K562 (cell line): Measurements from ENCODE around the gene RGS9. TPM values are rescaled to one million over a fixed set of nuclear protein-coding genes. Genes with fewer than 3 reads are reported as not detected.

Experiments used
- ATF4 ChIP-seq: fragments of 450-650 bp; formaldehyde crosslinking; IDR thresholded peaks from 2 replicates; pipeline ENCODE4 v1.4.0; 2022; ENCODE audit warnings: mild to moderate bottlenecking, moderate library complexity
- CEBPZ ChIP-seq: fragments of 150-350 bp; IDR thresholded peaks from 2 replicates; pipeline ENCODE4 v1.6.1; 2014; ENCODE audit warnings: low read depth, mild to moderate bottlenecking, low read length, borderline replicate concordance
- CTBP1 ChIP-seq: fragments of 450-650 bp; IDR thresholded peaks from 2 replicates; pipeline ENCODE4 v1.6.1; 2016; ENCODE audit warnings: borderline replicate concordance
- ETS1 ChIP-seq: conservative IDR thresholded peaks from 2 replicates; pipeline ENCODE4 v1.6.1; 2011; ENCODE audit warnings: low read depth, mild to moderate bottlenecking, low read length; ENCODE audit not compliant: control insufficient read depth
- PYGO2 ChIP-seq: fragments of 450-650 bp; IDR thresholded peaks from 2 replicates; pipeline ENCODE4 v1.6.1; 2016; ENCODE audit warnings: mild to moderate bottlenecking, missing genetic modification characterization, moderate library complexity, missing compliant biosample characterization
- SMC3 ChIP-seq: conservative IDR thresholded peaks from 2 replicates; pipeline ENCODE4 v1.6.1; 2011; ENCODE audit warnings: low read depth, low read length, improper control_type of control experiment; ENCODE audit not compliant: insufficient read depth
- ZNF121 ChIP-seq: sonication (generic); formaldehyde crosslinking; conservative IDR thresholded peaks from 2 replicates; pipeline ENCODE4 v1.8.0; 2022; ENCODE audit warnings: missing genetic modification reagents
- ZNF24 ChIP-seq: fragments of 450-650 bp; IDR thresholded peaks from 2 replicates; pipeline ENCODE4 v1.6.1; 2016
- ZNF512 ChIP-seq: IDR thresholded peaks from 2 replicates; pipeline ENCODE4 v1.6.1; 2016; ENCODE audit warnings: missing genetic modification characterization, missing compliant biosample characterization
- polyA plus RNA-seq, 8 experiments: library from polyadenylated mRNA; depleted of rRNA in 4 of 8; stranded (reverse) in 5 of 8; unstranded in 3 of 8; fragments of >200 nt; fragmentation: Nextera tagmentation in 2 of 8; fragmentation: Illumina TruSeq in 1 of 8; extraction: Ambion mirVana in 2 of 8; extraction: Trizol in 1 of 8; gene quantifications; 2 replicates each; pipeline versions ENCODE4 v1.2.1 to v1.2.3, GENCODE V29; 2011 to 2014; ENCODE audit warnings: inconsistent platforms in 1 of 8, missing spikeins in 1 of 8
- total RNA-seq, 7 experiments: library from RNA; depleted of rRNA in 6 of 7; stranded (reverse); fragments of >200 nt in 6 of 7; fragmentation: Illumina TruSeq in 2 of 7; extraction: Trizol in 2 of 7; gene quantifications; 2 replicates each; pipeline versions ENCODE4 v1.2.1 to v1.2.3, GENCODE V29; 2011 to 2021; ENCODE audit warnings: low replicate concordance in 1 of 7

RGS9 gene
- total and polyA plus RNA-seq, 9 of the 15 experiments (the other 6 are each of a cell fraction or from before 2014, with no cell fraction given): 0.18 to 1.4 (median 0.55) TPM

- TF ChIP-seq SMC3 (peak; percentile 75), PYGO2 (tag) (no peak), ATF4 (no peak), ETS1 (no peak), CTBP1 (peak; percentile 17; the same call in 1 of the 2 replicates), ZNF512 (tag) (no peak), CEBPZ (no peak), ZNF121 (CRISPR knock-in tag) (no peak), ZNF24 (no peak)
- TF ChIP-seq, all 486 proteins: peak for 17
Measured at GRCh38 chr17:65198653-65199382, 61.6 kb downstream of the RGS9 start (continued).
